Left lung (tissue), 10 donors: ENCODE measurements around the gene EHD3. TPM values are rescaled to one million over a fixed set of nuclear protein-coding genes. Genes with fewer than 3 reads are reported as not detected.

ENCODE experiments used
- ATAC-seq: fragments of 200-7000 bp; cut with Tn5 transposase; one replicate; pipeline ENCODE4 v1.9.1; 2020; ENCODE audit warnings: moderate library complexity
- DNase-seq, 4 donors: peaks; one replicate each; pipeline ENCODE4 v3.0.0-alpha.2; 2013 to 2020
- H3K27ac ChIP-seq, 2 donors: fragments of 200-600 bp; sonication (generic) in 1 of 2; one replicate each; pipeline versions ENCODE4 v1.5.0 to v1.8.0; 2020 to 2021
- H3K27me3 ChIP-seq, 2 donors: fragments of 200-600 bp; sonication (generic) in 1 of 2; one replicate each; pipeline versions ENCODE4 v1.5.0 to v1.8.0; 2020 to 2021
- H3K36me3 ChIP-seq, 2 donors: fragments of 200-600 bp; sonication (generic) in 1 of 2; one replicate each; pipeline versions ENCODE4 v1.5.0 to v1.8.0; 2020 to 2021
- H3K4me1 ChIP-seq, 2 donors: fragments of 200-600 bp; one replicate each; pipeline ENCODE4 v1.8.0; 2021
- H3K4me3 ChIP-seq, 2 donors: fragments of 200-600 bp; sonication (generic) in 1 of 2; one replicate each; pipeline versions ENCODE4 v1.5.0 to v1.8.0; 2020 to 2021; ENCODE audit warnings: mild to moderate bottlenecking in 1 of 2
- H3K9me3 ChIP-seq, 2 donors: fragments of 200-600 bp; sonication (generic) in 1 of 2; one replicate each; pipeline versions ENCODE4 v1.5.0 to v1.8.0; 2020 to 2021
- CTCF ChIP-seq, 2 donors: fragments of 200-600 bp; sonication (generic) in 1 of 2; IDR thresholded peaks; one replicate each; pipeline versions ENCODE4 v1.5.0 to v1.8.0; 2021; ENCODE audit warnings: antibody characterized with exemption in 2 of 2
- intact Hi-C, 2 donors: fragments of 100-400 bp; cut with DNase I; formaldehyde crosslinking; loops; one replicate each; pipeline versions ENCODE4 v1.11.2 to v1.14.2; 2022
- polyA plus RNA-seq, 6 donors: library from polyadenylated mRNA; unstranded; fragments of 120-200 nt; gene quantifications; one replicate each; pipeline ENCODE4 v1.2.1, GENCODE V29; 2013; ENCODE audit not compliant: insufficient read length in 6 of 6
- total RNA-seq, 2 donors: library from RNA; stranded (reverse); fragmentation: NEBNext Ultra II Directional; extraction: Animal tissue kit (Norgen Biotek cat#: 25700); gene quantifications; one replicate each; pipeline ENCODE4 v1.2.1, GENCODE V29; 2021
- donor health status: DM: no; HTN: yes; CAD: no.
- donor health status: DM: no; HTN: no; CAD: no.

Gene EHD3
- total and polyA plus RNA-seq, 8 donors, result 6.8 to 12.1 (median 8.9) TPM

GRCh38 chr2:31317396-31317795 is 83.4 kb downstream of the EHD3 start:
- H3K36me3 ChIP-seq, result no peaks in the 10 kb centered on the region
- intact Hi-C loops, result no loop called here
- ATAC-seq, result no peak
- H3K9me3 ChIP-seq, result no peaks in the 10 kb centered on the region
- no peak overlapping the region for H3K27ac ChIP-seq
- no peak for DNase-seq
- no peak overlapping the region for H3K4me3 ChIP-seq
- H3K27me3 ChIP-seq, result no peaks in the 10 kb centered on the region
- peaks cover 12 to 41% of the 10 kb centered on the region in 2 donors for H3K4me1 ChIP-seq
- no peak for TF ChIP-seq CTCF (IDR thresholded peaks at IDR 0.05)

- no peaks in the 10 kb centered on the region for H3K9me3 ChIP-seq
- H3K36me3 ChIP-seq, result no peaks in the 10 kb centered on the region
- H3K4me3 ChIP-seq, result no peak overlapping the region
- H3K27me3 ChIP-seq, result no peaks in the 10 kb centered on the region
- no peak for TF ChIP-seq CTCF (IDR thresholded peaks at IDR 0.05)
- intact Hi-C loops, result no loop called here
- peaks cover 12 to 41% of the 10 kb centered on the region in 2 donors for H3K4me1 ChIP-seq
- H3K27ac ChIP-seq, result peak overlapping the region; percentile 51 to 81
- DNase-seq, result peak in 2 of 4 donors; percentile 45 to 81
- ATAC-seq, result peak; percentile 63
Measured at GRCh38 chr2:31318361-31319336, 84.7 kb downstream of the EHD3 start.

Other genes starting within 250 kb of the EHD3 start
- 1 to 10 TPM; 1.5 to 2.1 TPM for gene GALNT14, start 95.7 kb upstream of the EHD3 start, total RNA-seq
- 1 to 10 TPM; 4.5 to 8.3 (median 6.0) TPM for gene GALNT14, start 95.7 kb upstream of the EHD3 start, polyA plus RNA-seq
- under 1 TPM; 0.23 to 0.26 TPM for gene CAPN14, start 16.6 kb upstream of the EHD3 start, total RNA-seq
- gene CAPN14, start 16.6 kb upstream of the EHD3 start, polyA plus RNA-seq, result under 1 TPM; 0.20 to 0.38 (median 0.27) TPM
- 1 to 10 TPM in 1 of 2 donors, under 1 TPM in 1; 0.05 to 2.1 TPM for gene XDH, start 180.6 kb downstream of the EHD3 start, total RNA-seq
- gene XDH, start 180.6 kb downstream of the EHD3 start, polyA plus RNA-seq, result under 1 TPM; 0.10 to 0.37 (median 0.25) TPM